Psoas muscle (tissue), 8 donors: Measurements from ENCODE around the gene MYOM3. TPM values are rescaled to one million over a fixed set of nuclear protein-coding genes. Genes with fewer than 3 reads are reported as not detected.

Experiments used
- ATAC-seq, 4 donors: fragments of 200-7000 bp; cut with Tn5 transposase; one replicate each; pipeline ENCODE4 v1.9.1; 2020; ENCODE audit warnings: moderate library complexity in 3 of 4, mild to moderate bottlenecking in 2 of 4
- DNase-seq, 2 donors: peaks; one replicate each; pipeline ENCODE4 v3.0.0-alpha.2; 2020
- H3K27ac ChIP-seq: fragments of 200-600 bp; one replicate; pipeline ENCODE4 v1.8.0; 2022
- H3K27me3 ChIP-seq, 3 donors: fragments of 200-600 bp in 1 of 3; one replicate each; pipeline versions ENCODE4 v1.6.1 to v1.8.0; 2013 to 2022; ENCODE audit warnings: low read length in 2 of 3, mild to moderate bottlenecking in 2 of 3, moderate library complexity in 1 of 3; ENCODE audit not compliant: insufficient read depth in 3 of 3
- H3K36me3 ChIP-seq, 2 donors: fragments of 200-600 bp in 1 of 2; one replicate each; pipeline versions ENCODE4 v1.6.1 to v1.8.0; 2013 to 2022; ENCODE audit warnings: low read depth in 1 of 2, mild to moderate bottlenecking in 1 of 2, moderate library complexity in 1 of 2; ENCODE audit not compliant: insufficient read depth in 1 of 2
- H3K4me1 ChIP-seq: fragments of 200-600 bp; one replicate; pipeline ENCODE4 v1.8.0; 2022
- H3K4me3 ChIP-seq: fragments of 200-600 bp; one replicate; pipeline ENCODE4 v1.8.0; 2022; ENCODE audit warnings: mild to moderate bottlenecking
- H3K9me3 ChIP-seq: fragments of 200-600 bp; one replicate; pipeline ENCODE4 v1.8.0; 2022
- WGBS, 3 donors: extraction: QIAGEN DNeasy Blood & Tissue Kit; methylation state at CpG; one replicate each; pipeline versions ENCODE4 v1.1.6 to v1.1.7; 2013; 5-methylcytosine and 5-hydroxymethylcytosine counted together
- intact Hi-C, 2 donors: fragments of 100-400 bp; cut with DNase I; formaldehyde crosslinking; loops; one replicate each; pipeline versions ENCODE4 v1.11.0 to v1.14.2; 2022
- polyA plus RNA-seq, 3 donors: library from polyadenylated mRNA; stranded (reverse); fragments of 200-250 nt; gene quantifications; one replicate each; pipeline ENCODE4 v1.2.3, GENCODE V29; 2013
- total RNA-seq, 4 donors: library from RNA; stranded (reverse); fragmentation: NEBNext Ultra II Directional in 2 of 4; extraction: Animal tissue kit (Norgen Biotek cat#: 25700) in 2 of 4; gene quantifications; one replicate each; pipeline versions ENCODE4 v1.2.1 to v1.2.4, GENCODE V29; 2021 to 2023
- TF ChIP-seq, protein P1 (sequence below): fragments of 200-600 bp; IDR thresholded peaks from one replicate; pipeline ENCODE4 v1.8.0; 2022; ENCODE audit warnings: antibody characterized with exemption
- donor health status: healthy with polysubstance abuse.
- donor health status: DM: no; HTN: no; CAD: no; lungs with moderate emphysema.
- donor health status: Bipolar disorder and iron deficiency.
- donor health status: healthy.
- donor health status: DM: yes; HTN: yes; CAD: no.
- donor health status: DM: no; HTN: no; CAD: no.
- donor health status: DM: no; HTN: no; CAD: no.
- donor health status: DM: yes; HTN: yes; CAD: no.

MYOM3 gene
- total and polyA plus RNA-seq, 7 donors, result 86.7 to 505 (median 152) TPM

- 79 to 80% (median 80%) methylated on average over 7 of the region's 7 CpGs for WGBS, 3 donors
Observed at GRCh38 chr1:24021403-24022266, 90.3 kb downstream of the MYOM3 start.

GRCh38 chr1:24020470-24020869 is 91.5 kb downstream of the MYOM3 start:
- no peak overlapping the region for H3K4me3 ChIP-seq
- DNase-seq, result no peak
- no peaks in the 10 kb centered on the region for H3K36me3 ChIP-seq
- intact Hi-C loops, result loop anchor here in 1 of 2 donors (5.0 kb wide), 1 partner anchor 63 kb away; the partner anchor contains the start of gene PNRC2
- H3K27ac ChIP-seq, result peak overlapping the region; percentile 92
- ATAC-seq, result no peak
- TF ChIP-seq, protein P1, sequence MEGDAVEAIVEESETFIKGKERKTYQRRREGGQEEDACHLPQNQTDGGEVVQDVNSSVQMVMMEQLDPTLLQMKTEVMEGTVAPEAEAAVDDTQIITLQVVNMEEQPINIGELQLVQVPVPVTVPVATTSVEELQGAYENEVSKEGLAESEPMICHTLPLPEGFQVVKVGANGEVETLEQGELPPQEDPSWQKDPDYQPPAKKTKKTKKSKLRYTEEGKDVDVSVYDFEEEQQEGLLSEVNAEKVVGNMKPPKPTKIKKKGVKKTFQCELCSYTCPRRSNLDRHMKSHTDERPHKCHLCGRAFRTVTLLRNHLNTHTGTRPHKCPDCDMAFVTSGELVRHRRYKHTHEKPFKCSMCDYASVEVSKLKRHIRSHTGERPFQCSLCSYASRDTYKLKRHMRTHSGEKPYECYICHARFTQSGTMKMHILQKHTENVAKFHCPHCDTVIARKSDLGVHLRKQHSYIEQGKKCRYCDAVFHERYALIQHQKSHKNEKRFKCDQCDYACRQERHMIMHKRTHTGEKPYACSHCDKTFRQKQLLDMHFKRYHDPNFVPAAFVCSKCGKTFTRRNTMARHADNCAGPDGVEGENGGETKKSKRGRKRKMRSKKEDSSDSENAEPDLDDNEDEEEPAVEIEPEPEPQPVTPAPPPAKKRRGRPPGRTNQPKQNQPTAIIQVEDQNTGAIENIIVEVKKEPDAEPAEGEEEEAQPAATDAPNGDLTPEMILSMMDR, result no peak
- H3K9me3 ChIP-seq, result no peaks in the 10 kb centered on the region
- 88 to 91% (median 89%) methylated on average over 3 of the region's 3 CpGs for WGBS, 3 donors
- H3K27me3 ChIP-seq, result no peaks in the 10 kb centered on the region
- H3K4me1 ChIP-seq, result peaks cover 53% of the 10 kb centered on the region

More at GRCh38 chr1:24021403-24022266, 90.3 kb downstream of the MYOM3 start:
- H3K27me3 ChIP-seq, result no peaks in the 10 kb centered on the region
- H3K27ac ChIP-seq, result peak overlapping the region; percentile 76
- no peak overlapping the region for H3K4me3 ChIP-seq
- H3K4me1 ChIP-seq, result peaks cover 44% of the 10 kb centered on the region
- H3K36me3 ChIP-seq, result no peaks in the 10 kb centered on the region
- no peak for ATAC-seq
- intact Hi-C loops, result loop anchor here in 1 of 2 donors (5.0 kb wide), 1 partner anchor 64 kb away; the partner anchor contains the start of gene PNRC2
- TF ChIP-seq, protein P1, result no peak
- H3K9me3 ChIP-seq, result no peaks in the 10 kb centered on the region
- no peak for DNase-seq

DNA sequence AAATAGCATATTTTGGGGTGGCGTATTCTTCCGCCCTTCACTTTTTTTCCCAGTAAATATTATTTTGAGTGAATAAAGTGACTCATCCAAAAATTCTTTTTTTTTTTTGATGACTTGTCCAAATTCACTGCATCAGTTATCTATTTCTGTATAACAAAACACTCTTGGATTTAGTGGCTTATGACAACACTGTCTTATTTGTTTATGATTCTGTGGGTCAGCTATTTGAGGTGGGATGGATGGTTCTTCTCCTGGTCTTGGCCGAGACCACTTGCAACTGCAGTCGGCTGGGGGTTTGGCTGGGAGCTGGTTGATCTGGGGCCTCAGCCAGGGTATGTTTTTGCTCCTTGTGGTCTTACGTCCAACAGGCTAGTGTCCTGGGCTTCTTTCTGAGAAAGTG is 91.9 kb downstream of the MYOM3 start:
- H3K4me3 ChIP-seq, result no peak overlapping the region
- H3K27ac ChIP-seq, result peak overlapping the region; percentile 92
- TF ChIP-seq, protein P1, result no peak
- intact Hi-C loops, result loop anchor here in 1 of 2 donors (5.0 kb wide), 1 partner anchor 63 kb away; the partner anchor contains the start of gene PNRC2
- WGBS, 3 donors, result 68 to 78% (median 77%) methylated on average over 5 of the region's 5 CpGs
- peaks cover 57% of the 10 kb centered on the region for H3K4me1 ChIP-seq
- no peaks in the 10 kb centered on the region for H3K27me3 ChIP-seq
- no peaks in the 10 kb centered on the region for H3K9me3 ChIP-seq
- DNase-seq (peak in 1 of 2 donors; percentile 53), ATAC-seq (no peak)
- H3K36me3 ChIP-seq, result no peaks in the 10 kb centered on the region

DNA sequence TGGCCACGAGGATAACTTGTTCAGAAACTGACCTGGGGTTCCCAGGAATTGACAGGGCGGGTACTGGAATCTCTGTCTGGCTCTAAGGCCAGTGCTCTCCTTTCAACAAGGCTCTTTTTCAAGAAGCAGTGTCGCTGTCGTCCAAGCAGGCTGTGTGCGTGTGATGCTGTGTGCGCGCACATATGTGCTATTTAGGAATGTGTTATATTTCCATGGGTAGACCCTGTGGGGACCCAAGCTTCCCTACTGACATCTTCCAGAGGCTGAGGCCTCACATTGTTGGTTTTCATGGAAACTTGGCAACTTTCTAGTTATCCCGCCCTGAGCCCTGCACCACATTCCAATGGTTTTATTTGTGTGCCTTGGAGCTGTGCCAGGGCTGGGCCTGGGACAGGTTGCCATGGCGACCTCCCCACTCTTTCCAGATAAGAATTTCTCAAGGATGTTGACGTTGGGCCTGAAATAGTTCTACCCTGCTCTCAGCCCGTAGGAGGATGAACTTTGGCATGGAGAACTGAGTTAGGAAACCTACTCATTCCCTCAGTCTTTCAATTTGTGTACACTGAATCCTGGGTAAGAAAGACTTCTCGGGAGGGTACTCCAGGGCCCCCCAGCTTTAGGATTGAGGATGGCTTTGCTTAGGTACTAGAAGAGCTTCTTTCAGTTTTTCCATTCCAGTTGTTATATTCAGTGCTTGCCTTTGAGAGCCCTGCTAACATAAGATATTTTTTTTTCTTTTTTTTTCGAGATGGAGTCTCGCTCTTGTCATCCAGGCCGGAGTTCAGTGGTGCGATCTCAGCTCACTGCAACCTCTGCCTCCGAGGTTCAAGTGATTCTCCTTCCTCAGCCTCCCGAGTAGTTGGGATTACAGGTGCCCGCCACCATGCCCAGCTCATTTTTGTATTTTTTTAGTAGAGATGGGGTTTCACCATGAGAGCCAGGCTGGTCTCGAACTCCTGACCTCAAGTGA is 93.0 kb downstream of the MYOM3 start:
- no peaks in the 10 kb centered on the region for H3K27me3 ChIP-seq
- peak; percentile 77 to 85 (median 80) for ATAC-seq
- no peaks in the 10 kb centered on the region for H3K36me3 ChIP-seq
- H3K4me1 ChIP-seq, result peaks cover 61% of the 10 kb centered on the region
- peak; percentile 95 to 96 for DNase-seq
- TF ChIP-seq, protein P1, result no peak
- intact Hi-C loops, result loop anchor here in 1 of 2 donors (5.0 kb wide), 1 partner anchor 42 kb away; no protein-coding TSS in a partner anchor
- H3K9me3 ChIP-seq, result no peaks in the 10 kb centered on the region
- H3K27ac ChIP-seq, result peak overlapping the region; percentile 92
- WGBS, 3 donors, result 17 to 23% (median 22%) methylated on average over 20 of the region's 20 CpGs
- H3K4me3 ChIP-seq, result peak overlapping the region; percentile 7
